Prostate gland (tissue), 2 donors: ENCODE data around the gene ATAD2B. TPM values are rescaled to one million over a fixed set of nuclear protein-coding genes. Genes with fewer than 3 reads are reported as not detected.

Source experiments
- DNase-seq: peaks from one replicate; pipeline ENCODE4 v3.0.0-alpha.2; 2019; ENCODE audit warnings: low spot score
- H3K27ac ChIP-seq, 2 donors: fragments of 200-600 bp; sonication (generic); 2 replicates each; pipeline ENCODE4 v1.5.1; 2017 to 2019
- H3K27me3 ChIP-seq: fragments of 200-600 bp; sonication (generic); replicated peaks from 2 replicates; pipeline ENCODE4 v1.5.1; 2019; ENCODE audit not compliant: insufficient read depth
- H3K36me3 ChIP-seq, 2 donors: fragments of 200-600 bp; sonication (generic); 1 replicate in 1 of 2; 2 replicates in 1 of 2; pipeline versions ENCODE4 v1.5.1 to v1.8.1; 2017 to 2019
- H3K4me1 ChIP-seq: fragments of 200-600 bp; sonication (generic); replicated peaks from 2 replicates; pipeline ENCODE4 v1.5.1; 2019
- H3K4me3 ChIP-seq, 2 donors: fragments of 200-600 bp; sonication (generic); 2 replicates each; pipeline ENCODE4 v1.5.1; 2017 to 2019
- H3K9me3 ChIP-seq: fragments of 200-600 bp; sonication (generic); 2 replicates; pipeline ENCODE4 v1.5.1; 2017
- POLR2A ChIP-seq: fragments of 450-650 bp; IDR thresholded peaks from one replicate; pipeline ENCODE4 v1.6.1; 2016; ENCODE audit warnings: antibody characterized with exemption, mild to moderate bottlenecking
- POLR2AphosphoS5 ChIP-seq: sonication (generic); formaldehyde crosslinking; IDR thresholded peaks from one replicate; pipeline ENCODE4 v1.6.1; 2017; ENCODE audit warnings: antibody characterized with exemption
- WGBS: methylation state at CpG from one replicate; pipeline ENCODE4 v1.1.5; 2018; 5-methylcytosine and 5-hydroxymethylcytosine counted together
- intact Hi-C: fragments of 100-400 bp; cut with DNase I; formaldehyde crosslinking; loops from one replicate; pipeline ENCODE4 v1.14.2; 2022
- total RNA-seq, 2 donors: library from RNA; depleted of rRNA; stranded (reverse); fragments of >200 nt; gene quantifications; one replicate each; pipeline ENCODE4 v1.1.0, GENCODE V29; 2016
- TF ChIP-seq, protein P1 (sequence below), 4 experiments: fragments of 200-600 bp in 2 of 4; fragments of 450-650 bp in 2 of 4; sonication (generic) in 2 of 4; IDR thresholded peaks; 1 replicate in 3 of 4; 2 replicates in 1 of 4; pipeline ENCODE4 v1.5.1; 2016 to 2019; ENCODE audit warnings: antibody characterized with exemption in 4 of 4, mild to moderate bottlenecking in 2 of 4, moderate library complexity in 2 of 4

The ATAD2B gene
- total RNA-seq, 2 donors from 2014 or later, result 12.2 to 16.9 TPM

DNA sequence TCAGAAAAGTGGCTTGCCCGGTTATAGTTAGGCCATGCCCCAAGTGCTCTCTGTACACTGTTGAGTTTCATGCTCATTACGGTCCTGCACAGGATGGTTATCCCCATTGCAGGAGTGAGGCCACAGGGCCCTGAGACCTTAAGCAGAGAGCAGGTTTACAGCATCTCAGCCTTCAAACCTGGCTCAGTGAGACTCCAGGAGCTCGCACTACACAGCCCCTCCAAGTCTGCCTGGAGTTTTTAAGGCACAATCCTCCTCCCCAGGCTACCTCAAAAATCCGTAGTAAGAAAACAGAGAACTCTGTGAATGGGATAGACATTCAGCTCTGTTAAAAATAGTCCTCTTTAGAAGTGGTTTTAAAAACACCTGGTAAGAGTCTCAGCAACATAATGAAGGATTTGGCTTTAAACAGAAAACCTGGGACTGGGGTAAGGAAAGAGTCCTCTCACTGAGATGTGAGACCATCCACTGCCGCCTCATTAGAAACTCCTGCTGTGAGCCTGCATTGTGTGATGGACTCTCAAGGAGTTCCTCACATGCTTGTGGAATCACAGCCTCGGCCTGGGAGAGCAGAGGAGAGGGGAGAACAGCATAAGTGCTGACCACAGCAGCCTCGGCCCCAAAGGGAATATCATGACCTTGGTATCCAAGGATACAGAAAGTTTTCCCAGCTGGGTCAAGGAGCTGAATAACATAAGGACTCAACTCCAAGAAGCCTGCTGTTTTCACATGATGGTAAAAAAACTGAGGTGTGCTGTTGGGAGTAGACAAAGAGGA lies 214.8 kb downstream of the ATAD2B start:
- no peak for DNase-seq
- no peaks in the 10 kb centered on the region for H3K9me3 ChIP-seq
- no peaks in the 10 kb centered on the region for H3K36me3 ChIP-seq
- WGBS, result 84% methylated on average over 7 of the region's 7 CpGs
- intact Hi-C loops, result no loop called here
- no peaks in the 10 kb centered on the region for H3K4me1 ChIP-seq
- no peak overlapping the region for H3K4me3 ChIP-seq
- TF ChIP-seq POLR2A, result no peak
- TF ChIP-seq, protein P1, sequence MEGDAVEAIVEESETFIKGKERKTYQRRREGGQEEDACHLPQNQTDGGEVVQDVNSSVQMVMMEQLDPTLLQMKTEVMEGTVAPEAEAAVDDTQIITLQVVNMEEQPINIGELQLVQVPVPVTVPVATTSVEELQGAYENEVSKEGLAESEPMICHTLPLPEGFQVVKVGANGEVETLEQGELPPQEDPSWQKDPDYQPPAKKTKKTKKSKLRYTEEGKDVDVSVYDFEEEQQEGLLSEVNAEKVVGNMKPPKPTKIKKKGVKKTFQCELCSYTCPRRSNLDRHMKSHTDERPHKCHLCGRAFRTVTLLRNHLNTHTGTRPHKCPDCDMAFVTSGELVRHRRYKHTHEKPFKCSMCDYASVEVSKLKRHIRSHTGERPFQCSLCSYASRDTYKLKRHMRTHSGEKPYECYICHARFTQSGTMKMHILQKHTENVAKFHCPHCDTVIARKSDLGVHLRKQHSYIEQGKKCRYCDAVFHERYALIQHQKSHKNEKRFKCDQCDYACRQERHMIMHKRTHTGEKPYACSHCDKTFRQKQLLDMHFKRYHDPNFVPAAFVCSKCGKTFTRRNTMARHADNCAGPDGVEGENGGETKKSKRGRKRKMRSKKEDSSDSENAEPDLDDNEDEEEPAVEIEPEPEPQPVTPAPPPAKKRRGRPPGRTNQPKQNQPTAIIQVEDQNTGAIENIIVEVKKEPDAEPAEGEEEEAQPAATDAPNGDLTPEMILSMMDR (IDR thresholded peaks at IDR 0.05), result no peak
- TF ChIP-seq POLR2AphosphoS5, result no peak
- H3K27me3 ChIP-seq, result no peaks in the 10 kb centered on the region
- H3K27ac ChIP-seq, result no peak overlapping the region

DNA sequence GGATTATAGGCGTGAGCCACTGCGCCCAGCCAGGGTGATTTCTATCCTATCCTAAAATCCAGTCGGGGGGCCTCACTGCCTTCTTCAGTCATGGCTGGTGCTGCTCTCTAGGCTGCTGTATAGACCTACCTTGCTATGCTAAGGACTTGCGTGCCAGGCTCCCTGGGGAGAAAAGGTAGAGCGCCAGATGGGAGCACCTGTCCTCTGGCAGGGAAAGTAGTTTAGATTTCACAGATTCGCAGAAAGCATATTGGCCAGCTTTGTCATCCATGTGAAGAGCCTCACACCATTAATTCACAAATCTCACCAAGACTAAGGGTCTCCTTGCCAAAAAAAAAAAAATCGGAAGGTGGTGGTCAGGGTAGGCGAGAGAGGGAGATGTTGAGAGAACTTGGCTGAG lies 217.6 kb downstream of the ATAD2B start:
- no peak for DNase-seq
- Histone ChIP-seq H3K27ac (no peak overlapping the region), H3K36me3 (no peaks in the 10 kb centered on the region), H3K27me3 (no peaks in the 10 kb centered on the region), H3K4me3 (no peak overlapping the region), H3K9me3 (no peaks in the 10 kb centered on the region), H3K4me1 (no peaks in the 10 kb centered on the region)
- 95% methylated on average over 8 of the region's 8 CpGs for WGBS
- no peak for TF ChIP-seq POLR2A
- TF ChIP-seq, protein P1 (IDR thresholded peaks at IDR 0.05), result no peak
- no peak for TF ChIP-seq POLR2AphosphoS5
- intact Hi-C loops, result no loop called here

DNA sequence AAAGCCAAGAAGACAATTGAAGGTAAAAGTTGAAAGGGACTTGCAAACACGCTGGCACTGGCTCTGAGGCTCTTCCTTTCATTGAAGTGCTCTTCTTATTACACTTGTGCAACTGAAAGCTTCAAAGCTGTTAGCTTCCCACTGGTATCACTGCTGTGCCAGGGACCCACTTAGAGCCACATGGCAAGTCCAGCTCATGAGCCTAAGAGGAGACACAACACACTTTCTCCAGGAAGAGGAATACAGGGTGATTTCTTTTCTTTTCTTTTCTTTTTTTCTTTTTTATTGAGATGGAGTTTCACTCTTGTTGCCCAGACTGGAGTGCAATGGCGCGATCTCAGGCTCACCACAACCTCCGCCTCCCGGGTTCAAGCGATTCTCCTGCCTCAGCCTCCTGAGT lies 218.2 kb downstream of the ATAD2B start:
- H3K4me3 ChIP-seq, result no peak overlapping the region
- no peaks in the 10 kb centered on the region for H3K9me3 ChIP-seq
- H3K27ac ChIP-seq, result no peak overlapping the region
- H3K4me1 ChIP-seq, result no peaks in the 10 kb centered on the region
- no peak for DNase-seq
- TF ChIP-seq, protein P1 (IDR thresholded peaks at IDR 0.05), result no peak
- TF ChIP-seq POLR2AphosphoS5, result no peak
- 92% methylated on average over 6 of the region's 6 CpGs for WGBS
- no peaks in the 10 kb centered on the region for H3K27me3 ChIP-seq
- intact Hi-C loops, result no loop called here
- H3K36me3 ChIP-seq, result no peaks in the 10 kb centered on the region

DNA sequence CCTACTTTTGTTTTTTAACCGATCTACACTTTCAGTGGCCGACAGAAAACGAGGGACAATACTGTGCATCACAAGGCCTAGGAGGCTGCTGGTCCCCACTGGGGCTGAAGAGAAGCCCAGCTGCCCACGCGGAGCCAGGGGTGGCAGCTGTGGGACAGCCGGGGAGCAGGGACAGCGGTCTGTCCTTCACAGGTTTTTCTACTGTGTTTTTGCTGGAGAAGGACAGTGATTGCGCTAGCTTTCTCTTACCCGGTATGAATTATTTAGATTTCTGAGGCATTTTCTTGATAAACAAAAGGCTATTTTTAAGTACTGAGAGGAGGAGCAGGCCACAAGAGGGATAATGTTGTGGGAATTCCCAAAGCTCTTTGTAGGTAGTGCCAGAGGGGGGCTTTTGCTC lies 219.8 kb downstream of the ATAD2B start:
- 82% methylated on average over 9 of the region's 9 CpGs for WGBS
- no peaks in the 10 kb centered on the region for H3K27me3 ChIP-seq
- no peaks in the 10 kb centered on the region for H3K9me3 ChIP-seq
- no peak overlapping the region for H3K4me3 ChIP-seq
- no peaks in the 10 kb centered on the region for H3K36me3 ChIP-seq
- H3K27ac ChIP-seq, result no peak overlapping the region
- H3K4me1 ChIP-seq, result no peaks in the 10 kb centered on the region
- intact Hi-C loops, result no loop called here
- DNase-seq, result no peak
- TF ChIP-seq POLR2A (no peak), POLR2AphosphoS5 (no peak)
- TF ChIP-seq, protein P1 (IDR thresholded peaks at IDR 0.05), result no peak

DNA sequence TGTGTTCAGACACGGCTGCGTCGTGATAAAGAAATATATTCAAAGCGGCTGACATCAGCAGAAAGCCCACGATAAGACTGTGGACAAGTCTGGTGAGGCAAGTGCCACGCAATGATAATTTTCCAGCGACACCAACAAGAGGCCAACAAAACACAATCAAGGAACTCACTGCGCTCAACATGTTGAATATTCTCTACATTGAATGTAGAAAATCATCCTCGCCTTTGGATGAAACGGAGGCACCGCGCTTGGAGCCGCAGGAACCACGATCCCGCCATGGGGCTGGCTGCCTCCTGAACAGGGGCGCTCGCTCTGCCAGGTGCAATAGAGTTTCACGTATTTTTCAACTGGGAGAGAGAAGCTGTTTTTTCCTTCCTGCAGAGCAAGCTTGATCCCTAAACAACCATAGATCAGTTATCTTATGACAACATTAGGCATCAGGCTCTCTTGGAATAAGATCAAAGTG lies 220.3 kb downstream of the ATAD2B start:
- no peak overlapping the region for H3K4me3 ChIP-seq
- TF ChIP-seq POLR2A (no peak), POLR2AphosphoS5 (no peak)
- TF ChIP-seq, protein P1 (IDR thresholded peaks at IDR 0.05), result no peak
- no peaks in the 10 kb centered on the region for H3K9me3 ChIP-seq
- no peaks in the 10 kb centered on the region for H3K4me1 ChIP-seq
- DNase-seq, result no peak
- intact Hi-C loops, result no loop called here
- H3K27ac ChIP-seq, result no peak overlapping the region
- 95% methylated on average over 18 of the region's 18 CpGs for WGBS
- H3K36me3 ChIP-seq, result no peaks in the 10 kb centered on the region
- H3K27me3 ChIP-seq, result no peaks in the 10 kb centered on the region
